Stimulated activated CD4-positive, alpha-beta T cell treated with anti-CD3 and anti-CD28 coated beads, TNF-alpha, amount 100 ng/mL, for 1 hour (primary cell): ENCODE results near the gene MAP2K6.

Experiments
- DNase-seq, 3 donors: peaks; one replicate each; pipeline ENCODE4 v3.0.0-alpha.2; 2020; ENCODE audit warnings: low read depth in 3 of 3, low spot score in 1 of 3

Gene MAP2K6

DNA sequence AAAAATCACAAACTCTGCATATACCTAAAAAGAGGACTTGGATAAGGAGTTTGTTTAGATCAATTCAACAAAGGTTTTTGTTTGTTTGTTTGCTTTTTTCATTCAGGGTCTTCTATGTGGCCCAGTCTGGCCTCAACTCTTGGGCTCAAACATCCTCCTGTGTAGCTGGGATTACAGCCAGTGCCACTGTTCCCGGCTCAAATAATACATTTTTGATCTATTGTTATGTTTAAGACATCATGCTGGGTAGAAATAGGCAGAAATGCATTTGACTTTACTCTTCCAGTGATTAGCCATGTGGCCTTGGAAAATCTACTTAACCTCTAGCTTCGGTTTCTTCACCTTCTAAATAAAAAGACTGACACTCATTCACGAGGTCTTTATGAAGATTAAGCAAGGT lies 11.5 kb downstream of the MAP2K6 start:
- no peak for DNase-seq

DNA sequence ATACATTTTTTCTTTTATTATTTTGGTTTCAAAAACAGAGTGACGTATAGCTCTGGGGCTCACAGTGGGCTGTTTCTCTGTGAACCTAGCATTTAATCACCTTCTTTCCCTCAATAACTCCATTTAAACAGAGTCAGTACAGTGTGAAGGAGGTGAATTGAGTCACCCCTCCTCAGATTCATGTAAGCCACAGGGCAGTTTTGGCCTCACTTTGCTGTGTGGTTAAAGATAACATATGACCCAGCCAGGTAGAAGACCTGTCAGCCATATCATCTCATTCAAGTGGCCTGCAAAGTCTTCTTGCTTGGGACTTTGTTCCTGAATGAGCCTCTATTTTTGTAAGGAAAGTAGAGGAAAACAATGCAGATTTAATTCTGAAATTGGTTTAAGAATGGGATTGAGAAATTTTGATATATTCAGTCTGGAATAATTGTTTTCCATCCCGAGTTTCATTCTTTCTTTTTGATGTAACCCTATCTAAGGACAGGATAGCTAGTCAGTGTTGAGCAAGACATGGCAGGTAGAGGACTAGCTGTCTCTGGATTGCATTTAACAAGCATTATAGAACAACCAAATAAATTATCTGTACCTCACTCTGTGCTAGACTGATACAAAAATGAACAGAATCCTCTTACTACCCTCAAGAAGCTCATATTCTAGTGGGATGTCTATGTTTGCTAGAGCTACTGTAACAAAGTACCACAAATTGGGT lies 13.1 kb downstream of the MAP2K6 start:
- no peak for DNase-seq

DNA sequence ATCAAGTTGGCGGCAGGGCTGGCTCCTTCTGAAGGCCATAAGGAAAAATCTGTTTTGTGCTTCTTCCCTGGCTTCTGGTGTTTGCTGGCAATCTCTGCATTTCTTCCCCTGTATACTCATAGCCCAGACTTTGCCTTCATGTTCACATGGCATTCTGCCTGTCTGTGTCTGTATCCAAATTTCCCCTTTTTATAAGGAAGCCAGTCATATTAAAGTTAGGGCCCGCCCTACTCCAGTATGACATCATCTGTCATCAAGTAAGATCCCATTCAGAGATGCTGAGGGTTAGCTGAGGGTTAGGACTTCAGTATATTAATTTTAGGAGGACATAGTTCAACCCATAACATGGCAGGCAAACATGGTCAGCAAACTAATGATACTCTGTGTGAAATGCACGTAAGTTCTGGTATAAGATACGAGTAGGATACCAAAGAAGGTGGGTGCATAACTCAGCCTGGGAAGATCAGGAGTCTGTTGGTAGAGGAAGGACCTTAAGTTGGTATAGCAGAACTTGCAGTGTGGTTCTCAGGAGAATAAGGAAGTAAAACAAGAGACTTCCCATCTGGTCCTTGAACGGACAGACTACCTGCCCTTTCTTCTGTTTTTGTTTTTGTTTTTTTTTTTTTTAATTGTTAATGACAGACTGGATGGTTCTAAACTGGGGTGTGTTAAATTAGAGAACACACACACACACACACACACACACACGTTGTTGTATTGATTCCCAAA lies 13.9 kb downstream of the MAP2K6 start:
- DNase-seq: no peak

DNA sequence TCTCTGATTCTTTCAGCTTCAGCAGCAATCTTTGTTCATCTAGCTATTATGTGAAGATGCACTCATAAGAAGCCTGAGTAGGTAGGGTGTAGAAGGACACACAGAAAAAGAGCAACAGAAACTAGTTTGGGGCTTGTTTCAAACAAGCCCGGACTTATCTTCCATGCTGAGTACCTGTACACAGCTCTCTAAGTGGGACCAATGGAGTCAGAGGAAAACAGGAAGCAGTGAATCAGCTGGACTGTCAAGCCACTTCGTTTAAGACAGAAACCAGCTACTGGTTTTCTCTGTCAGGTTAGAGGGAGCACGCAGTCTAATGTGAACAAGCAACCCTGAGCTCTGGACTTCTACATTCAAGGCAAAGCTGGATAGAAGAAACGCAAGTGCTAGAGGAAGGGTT lies 16.0 kb downstream of the MAP2K6 start:
- DNase-seq: no peak

DNA sequence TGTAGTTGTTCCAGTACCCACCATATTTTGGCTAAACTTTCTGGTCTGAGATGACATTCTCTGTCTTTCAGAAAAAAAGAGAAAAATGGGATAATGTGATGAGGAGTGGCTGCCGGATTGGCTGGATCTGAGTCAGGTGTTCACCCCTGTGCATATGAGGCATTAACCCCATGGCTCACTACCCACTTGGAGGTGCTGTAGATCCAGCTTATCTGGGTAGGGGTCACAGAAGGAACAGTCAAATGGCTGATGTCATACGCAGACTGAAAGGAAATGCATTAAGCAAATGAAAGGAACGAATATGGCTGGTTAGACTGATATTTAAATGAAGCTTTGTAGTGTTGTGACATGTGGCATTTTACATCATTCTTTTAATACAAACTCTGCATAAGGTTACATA lies 17.3 kb downstream of the MAP2K6 start:
- DNase-seq: no peak

DNA sequence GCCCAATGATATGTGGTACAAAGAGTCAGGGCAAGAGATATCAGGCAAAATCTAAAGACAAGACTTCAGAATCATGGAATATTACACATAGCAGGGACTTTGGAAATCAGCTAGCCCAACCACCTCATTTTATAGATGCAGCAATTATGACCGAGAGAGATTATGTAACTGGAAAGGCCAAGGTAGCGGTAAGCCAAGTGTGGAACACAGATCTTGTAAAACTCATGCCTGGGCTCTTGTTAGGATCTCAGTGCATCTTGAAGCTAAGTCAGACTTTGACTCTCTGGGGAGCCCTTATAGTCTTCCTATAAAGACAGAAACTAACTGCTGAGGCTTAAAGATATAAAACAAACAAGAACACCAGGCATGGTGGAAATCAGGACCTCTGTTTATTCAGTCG lies 18.6 kb downstream of the MAP2K6 start:
- no peak for DNase-seq

DNA sequence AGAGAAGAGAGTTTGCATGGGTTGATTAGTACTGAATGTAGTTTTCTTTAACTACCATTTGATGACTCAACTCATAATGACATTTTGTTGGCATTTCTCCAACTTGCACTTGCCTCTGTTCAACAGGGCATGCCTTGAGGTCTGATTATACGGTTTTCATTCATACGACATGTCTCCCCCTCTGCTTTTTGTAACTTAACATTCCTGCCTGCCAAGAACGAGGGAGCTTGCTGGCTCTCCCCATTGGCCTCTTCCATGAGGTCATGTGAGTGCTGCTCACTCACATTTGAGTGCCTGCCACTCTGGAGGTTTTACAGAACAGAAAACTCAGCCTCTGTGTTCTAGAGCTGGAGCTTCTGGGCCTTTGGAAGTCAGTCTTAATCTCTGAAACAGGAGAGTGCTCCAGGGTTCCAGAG lies 19.7 kb downstream of the MAP2K6 start:
- DNase-seq: no peak

DNA sequence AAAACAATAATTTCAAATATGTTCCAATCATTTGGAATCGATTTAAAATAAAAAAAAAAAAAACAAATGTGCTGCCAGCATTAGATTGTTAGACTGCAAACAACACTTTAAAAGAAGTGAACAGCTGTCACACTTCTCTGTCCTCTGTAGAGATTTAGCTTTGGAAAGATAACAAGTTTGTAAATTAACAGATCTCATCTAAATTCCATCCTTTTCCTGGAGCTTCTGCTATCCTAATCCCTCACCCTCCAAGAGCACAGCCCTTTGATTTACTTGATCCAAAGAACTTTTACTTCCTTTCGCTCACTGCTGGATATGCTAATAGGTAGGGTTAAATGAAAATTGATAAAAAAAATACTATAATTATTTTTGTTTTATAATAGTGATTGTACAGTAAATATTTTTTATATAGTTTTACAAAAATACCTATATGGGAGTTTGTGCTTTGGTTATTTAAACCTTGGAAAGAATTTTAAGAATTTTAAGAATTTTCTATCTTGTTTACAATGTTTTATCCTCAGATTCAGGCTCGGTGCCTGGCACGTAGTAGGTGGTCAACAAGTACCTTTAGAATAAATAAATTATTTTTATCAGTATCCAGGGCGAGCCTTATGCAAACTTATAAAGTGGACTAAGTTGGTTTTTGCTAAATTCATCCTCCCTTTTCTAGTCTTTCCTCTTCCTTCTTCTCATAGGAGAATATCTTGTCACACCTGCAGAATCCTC lies 21.6 kb downstream of the MAP2K6 start:
- no peak for DNase-seq

DNA sequence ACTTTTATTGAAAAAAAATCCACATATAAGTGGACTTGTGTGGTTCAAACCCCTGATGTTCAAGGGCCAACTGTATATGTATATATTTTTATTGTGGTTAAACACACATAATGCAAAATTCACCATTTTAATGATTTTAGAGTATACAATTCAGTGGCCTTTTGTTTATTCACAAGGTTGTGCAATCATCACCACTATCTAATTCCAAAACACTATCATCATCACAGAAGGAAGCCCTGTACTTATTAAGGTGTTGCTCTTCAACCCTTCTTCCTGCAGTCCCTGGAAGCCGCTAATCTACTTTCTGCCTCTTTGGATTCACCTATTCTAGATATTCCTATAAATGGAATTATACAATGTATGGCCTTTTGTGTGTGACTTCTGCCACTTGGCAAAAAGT lies 23.0 kb downstream of the MAP2K6 start:
- no peak for DNase-seq

DNA sequence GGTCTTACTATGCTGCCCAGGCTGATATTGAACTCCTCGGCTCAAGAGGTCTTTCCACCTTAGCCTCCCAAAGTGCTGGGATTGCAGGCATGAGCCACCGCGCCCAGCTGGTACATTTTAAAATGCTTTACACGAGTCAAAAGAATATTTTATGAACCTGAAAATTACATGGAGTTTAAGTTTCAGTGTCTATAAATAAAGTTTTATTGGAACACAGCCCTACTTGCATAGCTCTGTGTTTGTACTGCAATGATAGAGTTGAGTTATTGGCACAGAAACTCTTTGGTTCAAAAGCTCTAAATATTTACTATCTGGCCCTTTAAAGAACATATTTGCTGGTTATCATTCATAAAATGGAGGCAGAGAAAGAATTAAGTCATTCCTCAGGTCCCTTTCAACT lies 24.3 kb downstream of the MAP2K6 start:
- no peak for DNase-seq

DNA sequence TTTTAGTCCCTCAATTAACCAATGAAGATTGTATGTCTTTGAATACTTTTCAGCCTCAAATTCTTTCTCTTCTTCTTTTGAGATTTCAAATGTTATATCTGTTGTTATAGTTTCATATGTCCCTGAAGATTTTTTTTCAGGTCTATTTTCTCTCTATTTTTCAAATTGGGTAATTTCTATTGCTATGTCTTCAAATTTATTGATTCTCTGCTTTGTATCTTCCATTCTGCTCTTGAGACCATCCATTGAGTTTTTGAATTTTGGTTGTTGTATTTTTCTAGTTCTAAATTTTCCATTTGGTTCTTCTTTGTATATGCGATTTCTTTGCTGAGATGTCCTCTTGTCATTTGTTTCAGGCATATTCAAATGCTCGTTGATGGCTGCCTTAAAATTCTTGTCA lies 26.7 kb downstream of the MAP2K6 start:
- no peak for DNase-seq

DNA sequence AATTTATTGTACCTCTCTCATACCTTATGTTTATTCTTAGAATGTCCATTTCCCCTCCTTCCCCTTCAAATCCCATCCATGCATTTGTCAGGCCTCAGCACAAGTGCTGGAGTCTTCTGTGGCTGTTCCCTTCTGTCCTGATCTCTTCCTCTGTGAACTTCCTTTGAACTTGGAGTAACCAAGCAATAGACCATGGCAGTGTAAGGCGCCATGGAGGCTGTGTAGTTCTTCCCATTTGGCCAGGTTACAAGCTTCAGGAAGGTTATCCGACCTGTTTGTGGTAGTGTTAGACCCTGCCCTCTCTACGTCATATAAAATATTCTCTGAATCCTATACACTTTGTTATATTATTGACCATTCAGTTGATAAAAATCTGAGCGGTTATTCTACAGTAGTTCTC lies 28.6 kb downstream of the MAP2K6 start:
- DNase-seq: no peak

DNA sequence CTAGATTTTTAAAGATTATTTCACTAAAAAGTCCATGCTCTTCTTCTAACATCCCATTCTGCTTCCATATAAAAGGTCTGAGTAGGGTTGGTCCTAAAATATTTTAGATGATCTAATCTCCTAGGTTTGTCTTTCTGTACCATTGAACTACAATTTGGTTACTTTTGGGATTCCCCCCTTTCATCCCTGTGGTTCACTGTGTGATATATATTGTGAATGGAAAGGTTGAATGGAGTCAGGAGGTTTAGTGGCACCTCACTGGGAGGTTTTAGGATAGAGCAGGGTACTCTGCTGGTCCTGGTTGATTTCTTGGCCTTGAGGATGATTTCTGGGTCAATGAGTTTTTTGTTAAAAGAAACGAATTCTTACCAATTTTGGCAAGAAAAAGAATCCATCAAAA lies 29.5 kb downstream of the MAP2K6 start:
- DNase-seq: no peak

DNA sequence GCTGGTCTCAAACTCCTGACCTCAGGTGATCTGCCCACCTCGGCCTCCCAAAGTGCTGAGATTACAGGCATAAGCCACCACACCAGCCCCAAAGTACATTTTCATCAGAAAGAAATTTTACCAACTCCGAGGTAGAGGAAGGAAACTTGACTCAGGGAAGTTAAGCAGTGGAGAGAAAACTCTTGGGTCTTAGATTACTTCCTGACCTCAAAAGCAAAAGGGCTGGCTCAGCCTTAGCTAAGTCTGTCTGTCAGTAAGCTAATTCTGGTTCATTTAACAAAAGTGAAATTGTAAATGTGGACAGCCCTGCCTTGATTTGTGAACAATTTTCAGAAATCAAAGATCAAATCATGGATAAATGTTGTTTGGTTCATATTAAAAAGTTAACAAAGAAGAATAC lies 30.6 kb downstream of the MAP2K6 start:
- DNase-seq: no peak

DNA sequence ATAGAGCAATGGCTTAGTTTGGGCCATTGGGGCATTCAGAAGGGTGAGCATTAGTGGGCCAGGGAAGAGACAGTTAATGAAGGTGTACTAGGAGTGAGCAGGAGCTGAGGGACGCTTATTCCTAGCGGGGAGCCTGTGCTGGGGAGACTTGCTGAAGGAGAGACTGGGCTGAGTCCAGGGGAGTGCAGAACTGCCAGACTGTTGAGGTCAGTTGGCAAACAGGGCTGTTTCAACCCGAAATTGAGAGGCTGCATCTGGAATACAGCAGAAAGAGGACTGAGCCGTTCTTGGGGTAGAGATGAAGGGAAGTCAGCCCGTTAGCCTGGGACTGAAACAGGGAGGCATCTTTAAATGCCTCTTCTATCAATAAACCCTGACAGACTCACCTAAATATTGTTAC lies 33.2 kb downstream of the MAP2K6 start:
- no peak for DNase-seq

DNA sequence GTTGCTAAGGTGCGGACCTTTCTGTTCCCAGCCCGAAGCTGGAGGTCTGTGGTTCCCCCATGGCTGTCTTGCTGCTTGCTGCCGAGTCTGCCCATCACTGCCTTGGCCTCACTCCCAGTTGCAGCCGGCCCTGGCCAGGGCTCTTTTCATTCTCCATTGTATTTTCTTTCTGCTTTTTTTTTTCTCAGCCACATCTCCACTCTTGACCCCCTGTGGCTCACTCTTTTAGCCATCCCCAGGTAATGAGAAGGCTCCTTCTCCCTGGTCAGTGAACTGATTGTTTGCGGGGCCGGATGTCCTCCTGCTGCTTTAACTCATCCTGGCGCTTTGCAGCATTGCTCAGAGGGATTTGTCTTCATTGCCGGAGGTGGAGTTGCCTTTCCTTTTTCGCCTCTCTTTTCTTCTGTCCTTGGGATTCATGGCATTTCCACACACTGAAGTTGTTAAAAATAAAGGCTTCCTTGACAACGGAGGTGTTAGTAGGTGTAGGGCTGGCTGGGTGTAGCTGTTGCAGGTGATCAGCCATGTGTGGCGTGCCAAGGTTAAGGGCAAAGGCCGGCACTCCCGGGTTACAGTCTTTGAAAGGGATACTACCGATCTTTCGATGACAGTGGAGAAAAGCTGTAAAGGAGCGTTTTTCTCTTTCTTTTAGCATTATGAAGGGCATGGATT lies 34.1 kb downstream of the MAP2K6 start:
- no peak for DNase-seq

DNA sequence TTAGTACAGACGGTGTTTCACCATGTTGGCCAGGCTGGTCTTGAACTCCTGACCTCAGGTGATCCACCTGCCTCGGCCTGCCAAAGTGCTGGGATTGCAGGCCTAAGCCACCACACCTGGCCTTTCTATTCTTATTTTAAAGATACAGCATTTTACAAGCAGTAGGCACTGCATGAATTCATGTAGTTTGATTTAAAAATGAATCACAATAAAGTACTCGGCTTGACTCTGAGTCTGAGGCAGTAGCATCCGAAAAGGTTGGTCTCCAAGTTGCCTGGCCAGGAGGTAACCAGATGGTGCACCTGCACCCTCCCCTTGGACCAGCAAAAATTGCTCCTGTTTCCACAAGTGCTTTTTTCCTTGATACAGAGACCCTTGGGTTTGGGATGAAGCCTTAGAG lies 35.6 kb downstream of the MAP2K6 start:
- DNase-seq: no peak

DNA sequence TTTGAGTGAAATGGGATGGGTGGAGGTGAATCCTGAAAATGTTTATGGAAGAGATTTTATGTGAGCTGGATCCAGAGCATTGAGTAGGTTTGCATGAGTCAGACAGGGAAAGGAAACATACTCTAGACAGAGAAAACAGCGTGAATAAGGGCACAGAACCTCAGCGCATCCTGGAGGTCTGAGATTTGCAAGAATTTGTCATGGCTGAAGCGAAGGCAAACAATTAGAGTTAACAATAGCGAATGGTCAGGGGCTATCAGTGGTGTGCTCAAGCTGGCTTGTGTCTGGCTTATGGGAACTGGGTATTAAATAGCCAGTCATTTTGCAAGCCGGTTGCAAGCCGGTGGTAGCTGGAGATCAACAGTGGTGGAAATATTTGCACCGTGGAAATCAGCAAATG lies 36.4 kb downstream of the MAP2K6 start:
- no peak for DNase-seq

DNA sequence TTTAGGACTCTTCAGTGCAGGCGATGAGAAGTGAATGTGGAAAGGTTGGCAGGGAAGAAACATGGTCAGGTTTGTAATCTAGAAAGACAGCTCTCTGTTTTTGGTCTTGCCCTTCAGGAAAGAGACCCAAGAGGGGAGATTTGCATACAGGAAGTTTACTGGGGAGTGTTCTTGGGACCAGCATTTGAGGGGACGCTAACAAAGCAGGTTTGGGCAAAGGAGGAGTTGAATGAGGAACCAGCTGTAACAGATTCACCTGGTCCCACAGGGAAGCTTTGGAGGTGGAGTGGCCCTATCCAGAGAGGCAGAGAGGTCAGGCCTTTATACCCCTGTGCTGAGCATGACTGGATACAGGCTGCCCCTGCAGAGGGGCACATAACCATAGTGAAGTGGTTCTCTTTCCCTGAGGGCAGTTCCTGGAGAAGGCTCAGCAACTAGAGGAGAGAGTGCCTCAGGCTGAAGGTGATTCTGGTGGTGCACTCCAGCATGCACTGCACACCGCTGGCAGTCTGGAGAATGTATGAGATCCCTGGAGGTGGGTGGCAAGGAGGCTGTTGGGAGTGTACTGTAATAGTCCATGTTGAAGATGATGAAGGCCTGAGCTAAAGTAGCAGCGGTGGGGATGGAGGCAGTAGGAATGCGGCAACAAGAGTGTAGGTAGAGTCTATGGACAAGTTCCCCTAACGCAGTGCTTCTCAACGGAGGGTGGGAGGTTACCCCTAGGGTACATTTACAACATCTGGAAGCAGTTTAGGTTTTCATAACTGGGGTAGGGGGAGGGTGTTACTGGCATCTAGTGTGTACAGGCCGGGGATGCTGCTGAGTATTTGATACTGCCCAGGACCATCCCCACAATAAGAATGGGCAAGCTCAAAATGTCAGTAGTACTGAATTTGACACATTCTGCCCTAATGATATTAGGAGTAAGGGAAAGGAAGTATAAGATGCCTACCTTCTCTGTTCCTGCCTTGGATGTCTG lies 37.2 kb downstream of the MAP2K6 start:
- no peak for DNase-seq

DNA sequence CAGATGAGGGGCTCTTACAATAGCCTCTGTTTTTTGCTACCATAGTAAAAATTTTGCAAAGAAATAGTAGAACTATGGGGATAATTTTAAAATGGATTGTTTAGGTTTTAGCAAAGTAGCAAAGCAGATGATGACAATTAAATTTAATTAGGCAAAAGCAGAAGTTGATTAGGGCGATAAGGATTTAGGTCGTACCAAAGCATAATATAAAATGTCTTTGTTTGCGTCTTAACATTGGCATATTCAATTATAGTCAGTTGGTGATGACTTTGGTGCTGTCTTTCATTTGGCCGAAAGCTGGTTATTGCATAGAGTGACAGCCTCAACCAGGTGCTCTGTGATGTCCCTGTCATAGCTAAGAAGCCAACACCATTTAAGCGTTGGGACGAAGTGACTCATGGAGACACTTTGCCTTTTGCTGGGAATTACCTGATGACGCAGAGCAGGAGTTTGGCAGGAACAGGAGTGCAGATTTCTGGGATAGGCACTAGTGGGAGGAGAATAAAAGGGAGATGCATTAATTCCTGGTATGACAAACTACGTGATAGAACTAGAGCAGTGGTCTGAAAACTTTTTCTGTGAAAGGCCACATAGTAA lies 38.3 kb downstream of the MAP2K6 start:
- no peak for DNase-seq
